Measurements from ENCODE around the gene KCNE1.
"Not testable (repeated sequence)": the region's sequence is repeated elsewhere in the genome, so short reads cannot be mapped to it uniquely, and the experiment has no call there.

The KCNE1 gene

DNA sequence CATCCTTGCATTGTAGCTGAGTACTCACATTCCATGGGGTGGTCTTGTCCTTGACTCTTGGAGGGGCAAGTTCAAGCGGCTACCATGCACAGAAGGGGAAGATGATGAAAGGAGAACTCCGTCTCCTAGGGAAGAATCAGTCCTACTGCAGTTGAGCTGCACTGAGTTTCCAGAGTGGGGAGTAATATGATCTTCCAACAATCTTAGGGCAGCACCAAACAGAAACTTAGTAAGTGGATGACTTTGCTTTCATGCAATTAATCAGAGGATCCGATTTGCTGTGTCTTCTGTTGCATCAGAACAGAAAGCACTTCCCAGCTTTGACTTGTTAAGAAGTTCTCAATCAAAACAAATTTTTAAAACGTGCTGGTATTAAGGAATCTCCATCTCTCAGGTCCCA is 88.2 kb downstream of the KCNE1 start, which contains the start of gene SMIM34:
SMIM34 (minus strand) TSS at position 147 of the 400 bp plus-strand sequence; CDS start at position 35, 112 bp downstream.
- not testable (repeated sequence) for DNase-seq (ENCODE audit: low read depth, low spot score)

GRCh38 chr21:34417448-34418077 is 94.4 kb downstream of the KCNE1 start:
- not testable (repeated sequence) for DNase-seq (ENCODE audit: low read depth, low spot score)

DNA sequence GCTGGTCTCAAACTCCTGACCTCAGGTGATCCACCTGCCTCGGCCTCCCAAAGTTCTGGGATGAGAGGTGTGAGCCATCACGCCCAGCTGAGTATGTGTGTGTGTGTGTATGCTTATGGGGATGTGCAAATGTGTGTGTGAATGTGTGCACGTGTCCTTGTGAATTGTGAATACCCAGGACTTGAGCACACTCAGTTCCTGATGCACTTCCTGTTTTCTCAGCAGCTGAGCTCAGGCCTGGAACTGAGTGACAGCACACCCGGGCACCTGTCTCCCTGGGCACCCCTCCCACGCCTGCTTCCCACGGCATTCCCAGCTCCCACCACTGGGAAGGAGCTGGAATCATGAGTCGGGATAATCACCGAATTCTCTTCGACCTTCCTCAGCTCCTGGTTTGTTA is 104.7 kb downstream of the KCNE1 start:
- DNase-seq (ENCODE audit: low read depth, low spot score): not testable (repeated sequence)

GRCh38 chr21:34406676-34407075 is 105.3 kb downstream of the KCNE1 start:
- DNase-seq (ENCODE audit: low read depth, low spot score): not testable (repeated sequence)

- not testable (repeated sequence) for DNase-seq (ENCODE audit: low read depth, low spot score)
Measured at GRCh38 chr21:34406102-34406501, 105.9 kb downstream of the KCNE1 start.

DNA sequence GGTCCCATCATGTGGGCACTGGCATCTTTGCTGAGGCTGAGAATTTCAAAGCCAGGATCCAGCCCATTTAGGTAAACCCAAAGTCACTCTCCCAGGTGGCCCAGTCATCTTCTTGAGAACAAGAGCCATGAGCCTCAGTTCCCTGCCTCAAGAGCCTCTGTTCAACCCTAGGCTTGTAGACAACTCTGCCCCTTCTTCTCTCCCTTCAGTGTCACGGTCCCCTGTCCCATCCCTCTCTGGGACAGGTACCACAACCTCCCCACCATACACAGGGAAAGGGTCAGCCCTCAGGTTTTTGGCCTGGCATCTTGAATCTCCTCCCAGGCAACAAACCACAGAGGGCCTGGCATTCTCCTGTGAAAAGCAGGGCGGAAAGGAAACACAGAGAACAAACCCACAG is 106.3 kb downstream of the KCNE1 start:
- not testable (repeated sequence) for DNase-seq (ENCODE audit: low read depth, low spot score)

DNA sequence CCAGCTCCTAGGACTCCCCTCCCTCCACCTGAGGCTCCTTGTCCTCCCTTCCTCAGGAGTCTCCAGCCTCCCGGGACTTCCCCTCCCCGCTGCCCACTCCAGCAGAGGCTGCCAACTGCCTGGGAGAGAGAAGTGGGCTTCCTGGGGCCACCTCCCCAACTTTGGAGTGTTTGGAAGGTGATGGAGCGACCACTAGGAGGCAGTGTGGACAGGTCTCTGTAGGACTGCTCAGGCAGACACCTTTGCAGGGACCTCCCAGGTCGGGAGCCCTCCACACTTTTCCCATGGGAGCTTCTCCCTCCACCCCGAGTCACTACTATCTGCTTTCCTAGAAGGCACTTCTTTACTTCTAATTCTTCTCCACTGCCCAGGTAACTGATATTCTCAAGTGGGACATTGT is 107.3 kb downstream of the KCNE1 start:
- not testable (repeated sequence) for DNase-seq (ENCODE audit: low read depth, low spot score)

GRCh38 chr21:34400522-34400921 is 111.5 kb downstream of the KCNE1 start:
- not testable (repeated sequence) for DNase-seq (ENCODE audit: low read depth, low spot score)

Measured in activated CD4-positive, CD25-positive, alpha-beta regulatory T cell treated with anti-CD3 and anti-CD28 coated beads, Interleukin-2, amount 50 U/mL, for 16 hours (primary cell).